GM19397 (cell line): ENCODE measurements around the gene TTYH3.
"Not testable (repeated sequence)": the region's sequence is repeated elsewhere in the genome, so short reads cannot be mapped to it uniquely, and the experiment has no call there.

Experiments
- ATAC-seq: cut with Tn5 transposase; IDR thresholded peaks from one replicate; pipeline ENCODE4 v1.9.1; 2021; ENCODE audit warnings: mild to moderate bottlenecking, moderate library complexity; ENCODE audit not compliant: unreplicated experiment

Gene TTYH3, protein sequence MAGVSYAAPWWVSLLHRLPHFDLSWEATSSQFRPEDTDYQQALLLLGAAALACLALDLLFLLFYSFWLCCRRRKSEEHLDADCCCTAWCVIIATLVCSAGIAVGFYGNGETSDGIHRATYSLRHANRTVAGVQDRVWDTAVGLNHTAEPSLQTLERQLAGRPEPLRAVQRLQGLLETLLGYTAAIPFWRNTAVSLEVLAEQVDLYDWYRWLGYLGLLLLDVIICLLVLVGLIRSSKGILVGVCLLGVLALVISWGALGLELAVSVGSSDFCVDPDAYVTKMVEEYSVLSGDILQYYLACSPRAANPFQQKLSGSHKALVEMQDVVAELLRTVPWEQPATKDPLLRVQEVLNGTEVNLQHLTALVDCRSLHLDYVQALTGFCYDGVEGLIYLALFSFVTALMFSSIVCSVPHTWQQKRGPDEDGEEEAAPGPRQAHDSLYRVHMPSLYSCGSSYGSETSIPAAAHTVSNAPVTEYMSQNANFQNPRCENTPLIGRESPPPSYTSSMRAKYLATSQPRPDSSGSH

DNA sequence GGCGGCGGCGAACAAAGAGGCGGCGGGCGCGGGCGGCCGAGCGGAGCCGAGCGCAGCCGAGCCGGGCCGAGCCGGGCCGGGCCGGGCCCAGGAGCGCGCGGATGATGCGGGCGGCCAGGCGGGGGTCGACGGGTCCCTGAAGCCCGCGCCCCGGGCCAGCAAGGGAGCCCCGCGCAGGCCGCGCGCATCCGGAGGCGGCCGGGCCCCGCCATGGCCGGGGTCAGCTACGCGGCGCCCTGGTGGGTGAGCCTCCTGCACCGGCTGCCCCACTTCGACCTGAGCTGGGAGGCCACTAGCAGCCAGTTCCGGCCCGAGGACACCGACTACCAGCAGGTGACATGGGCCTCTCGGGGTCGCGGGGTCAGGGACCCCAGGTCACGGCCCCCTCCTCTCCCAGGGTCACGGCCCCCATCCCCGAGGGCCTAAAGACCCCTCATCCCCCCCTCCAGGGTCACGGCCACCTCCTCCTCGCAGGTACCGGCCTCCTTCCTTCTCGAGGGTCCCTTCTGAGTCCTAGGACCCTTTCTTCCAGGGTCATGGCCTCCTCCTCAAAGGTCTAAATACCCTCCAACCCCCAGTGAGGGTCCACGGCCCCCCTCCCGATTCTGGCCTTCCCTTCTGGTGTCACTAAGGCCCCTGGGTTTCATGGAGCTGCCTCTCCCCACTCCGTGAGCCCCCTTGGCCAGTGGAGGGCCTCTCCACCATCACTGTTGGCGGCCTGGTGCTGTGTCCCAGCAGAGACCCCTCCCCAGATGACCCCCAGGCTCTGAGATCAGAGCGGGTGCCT lies at the start of gene TTYH3:
Gene TTYH3 (plus strand): TSS at position 41 of the 787 bp plus-strand sequence. CDS start 170 bp downstream, at position 211.
- peak; percentile 31 for ATAC-seq

DNA sequence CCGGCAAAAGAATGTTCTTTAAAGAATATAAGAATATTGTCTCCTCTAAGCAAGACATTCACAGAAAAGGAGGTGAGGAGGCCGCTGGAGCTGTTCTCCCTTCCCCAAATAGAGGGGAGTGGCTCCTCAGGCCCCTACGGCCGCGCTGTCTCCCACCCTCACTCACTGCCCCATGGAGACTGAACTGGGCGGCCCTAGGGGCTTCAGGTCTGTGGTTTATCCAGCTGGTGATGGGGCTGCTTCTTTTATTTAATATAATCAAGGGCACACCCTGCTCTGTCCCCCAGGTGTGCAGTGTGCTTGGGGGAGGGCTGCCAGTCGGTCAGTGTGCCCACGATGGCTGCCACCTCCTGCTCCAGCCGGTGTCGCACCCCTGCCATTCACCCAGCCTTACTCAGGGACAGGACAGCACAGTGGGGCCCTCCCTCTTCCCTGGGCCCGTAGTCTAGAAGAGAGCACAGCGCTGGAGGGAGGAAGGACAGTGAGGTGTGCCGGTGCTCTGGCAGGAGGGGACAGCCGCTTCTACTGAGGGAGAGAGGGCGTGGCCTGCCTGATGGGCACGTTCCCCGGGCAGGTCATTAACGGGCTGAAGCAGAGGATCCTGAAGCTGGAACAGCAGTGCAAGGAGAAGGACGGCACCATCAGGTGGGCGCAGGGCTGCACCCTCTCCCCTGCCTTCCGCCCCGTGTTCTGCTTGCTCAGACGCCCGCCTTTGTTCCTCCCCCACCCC lies 49.6 kb upstream of the TTYH3 start:
- ATAC-seq, result no peak

DNA sequence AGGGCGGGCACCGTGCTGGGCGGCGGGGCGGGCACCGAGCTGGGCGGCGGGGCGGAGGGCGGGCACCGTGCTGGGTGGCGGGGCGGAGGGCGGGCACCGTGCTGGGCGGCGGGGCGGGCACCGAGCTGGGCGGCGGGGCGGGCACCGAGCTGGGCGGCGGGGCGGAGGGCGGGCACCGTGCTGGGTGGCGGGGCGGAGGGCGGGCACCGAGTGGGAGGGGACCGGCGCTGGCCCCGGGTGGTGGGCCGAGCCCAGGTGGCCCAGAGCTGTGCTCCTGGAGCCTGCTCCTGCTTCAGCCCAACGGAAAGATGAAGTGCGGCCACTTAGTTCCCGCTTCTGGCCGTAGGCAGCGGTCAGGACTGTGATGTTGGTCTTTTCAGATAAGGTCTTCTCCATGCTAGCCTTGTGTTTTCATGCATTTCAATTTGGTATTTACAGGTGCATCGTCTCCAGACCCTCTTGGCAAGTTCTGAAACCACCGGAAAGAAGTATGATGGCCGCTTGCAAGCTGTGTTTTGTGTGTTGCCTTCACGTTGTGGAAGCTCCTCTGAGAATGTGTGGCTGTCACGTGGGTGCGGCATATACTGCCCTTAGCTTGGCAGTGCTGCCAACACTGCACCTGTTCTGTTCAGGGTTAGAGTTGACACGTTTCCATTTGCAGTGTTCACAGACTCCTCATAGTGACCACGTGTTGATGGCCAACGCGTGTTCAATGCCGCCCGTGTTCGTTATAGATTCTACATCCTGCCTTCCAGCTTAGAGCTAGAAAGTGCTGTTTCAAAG lies 47.8 kb upstream of the TTYH3 start:
- no peak for ATAC-seq

DNA sequence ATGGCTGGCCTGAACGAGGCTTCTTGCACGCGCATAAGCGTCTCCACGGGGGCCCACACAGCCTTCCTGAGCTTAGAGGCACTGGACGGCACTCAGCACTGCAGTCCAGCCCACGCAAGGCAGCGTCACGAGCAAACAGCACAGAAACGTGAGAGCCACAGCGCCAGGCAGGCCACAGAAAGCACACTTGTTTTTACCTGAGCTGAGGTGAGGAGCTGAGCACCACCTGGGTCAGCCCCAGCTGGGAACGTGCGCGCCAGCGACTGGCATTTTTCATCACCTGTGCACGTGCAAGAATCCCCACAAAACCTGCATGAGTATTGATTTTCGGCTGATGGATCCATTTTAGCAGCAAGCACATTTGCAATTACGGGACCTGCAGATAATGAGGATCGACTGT lies 46.3 kb upstream of the TTYH3 start:
- no peak for ATAC-seq

DNA sequence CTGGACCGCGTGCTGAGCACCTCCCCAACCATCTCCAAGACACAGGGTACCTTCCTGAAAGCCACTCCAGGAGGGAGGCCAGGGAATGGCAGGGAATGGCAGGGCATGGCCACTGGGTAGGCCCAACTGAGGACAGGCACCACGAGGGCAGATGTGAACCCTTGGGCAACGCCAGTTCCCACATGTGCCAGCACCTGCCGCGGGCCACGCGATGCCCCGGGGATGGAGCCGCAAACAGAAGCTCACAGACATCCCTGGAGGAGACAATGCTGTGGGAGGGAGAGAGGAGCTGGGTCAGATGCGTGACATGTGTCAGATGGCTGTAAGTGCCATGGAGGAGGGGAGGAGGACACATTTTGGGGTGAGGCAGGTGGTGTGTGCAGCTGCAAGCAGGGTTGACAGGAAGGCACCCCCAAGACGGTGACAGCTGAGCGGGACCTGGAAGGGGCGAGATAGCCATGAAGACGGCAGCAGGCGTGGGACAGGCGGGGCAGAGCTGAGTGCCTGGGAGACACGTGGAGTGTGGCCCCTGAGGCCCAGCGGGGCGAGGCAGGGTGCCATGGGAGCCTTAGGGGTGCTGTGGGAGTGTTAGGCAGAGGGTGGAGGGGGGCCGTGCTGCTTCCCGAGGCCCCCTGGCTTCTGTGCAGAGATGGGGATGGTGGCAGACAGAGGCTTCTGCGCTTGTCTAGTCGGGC lies 45.3 kb upstream of the TTYH3 start:
- no peak for ATAC-seq

DNA sequence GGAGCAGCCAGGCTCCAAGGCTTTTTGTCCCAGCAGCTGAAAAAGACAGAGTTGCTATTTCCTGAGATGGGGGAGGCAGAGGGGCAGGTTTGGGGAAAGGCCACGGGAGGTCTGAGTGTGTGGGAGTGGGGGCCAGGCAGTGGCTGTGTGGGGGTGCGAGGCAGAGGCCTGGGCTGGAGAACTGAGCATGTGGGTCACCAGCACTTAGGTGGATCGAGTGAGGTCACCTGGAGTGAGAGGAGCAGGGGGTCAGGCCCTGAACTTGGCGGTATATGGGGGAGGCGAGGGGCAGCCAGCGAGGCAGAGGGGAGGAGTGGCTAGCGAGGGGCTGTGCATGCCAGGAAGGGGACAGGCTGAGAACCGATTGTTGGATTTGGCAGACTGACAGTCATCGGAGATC lies 44.7 kb upstream of the TTYH3 start:
- no peak for ATAC-seq

DNA sequence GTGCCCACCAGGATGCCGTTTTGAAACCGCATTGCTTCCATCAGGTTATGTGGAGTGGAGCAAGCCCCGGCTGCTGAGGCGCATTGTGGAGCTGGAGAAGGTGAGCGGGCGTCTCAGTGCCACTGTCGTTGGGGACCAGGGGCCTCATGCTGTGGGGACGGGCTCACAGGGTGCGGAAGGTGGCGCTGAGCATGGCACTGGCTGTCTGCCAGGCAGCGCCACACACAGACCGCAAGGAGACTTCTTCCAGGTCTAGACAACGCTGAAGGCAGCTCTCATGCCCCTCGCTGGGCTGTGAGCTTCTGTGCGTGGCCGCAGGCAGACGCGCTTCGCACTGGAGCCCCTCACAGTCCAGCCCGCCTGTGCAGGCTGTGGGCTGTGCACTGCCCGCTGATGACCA lies 44.0 kb upstream of the TTYH3 start:
- no peak for ATAC-seq

DNA sequence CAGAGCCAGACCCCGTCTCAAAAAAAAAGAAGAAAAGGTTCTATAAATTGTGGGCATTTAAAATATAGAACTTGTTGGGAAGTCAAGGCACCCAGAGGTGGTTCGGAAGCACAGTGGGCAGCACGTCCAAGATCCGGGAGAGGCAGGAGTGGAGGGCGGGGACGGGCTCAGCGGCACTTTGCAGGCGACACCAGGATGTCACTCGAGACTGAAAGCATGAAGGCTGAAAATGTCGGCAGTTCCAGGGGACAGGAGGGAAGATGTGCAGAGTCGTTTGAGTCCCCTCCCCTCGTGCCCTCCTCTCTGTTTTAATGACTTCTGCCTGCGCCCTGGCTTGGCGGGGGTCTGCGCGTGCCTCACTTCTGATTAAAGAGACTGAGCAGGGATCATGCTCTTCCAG lies 42.4 kb upstream of the TTYH3 start:
- ATAC-seq, result no peak

DNA sequence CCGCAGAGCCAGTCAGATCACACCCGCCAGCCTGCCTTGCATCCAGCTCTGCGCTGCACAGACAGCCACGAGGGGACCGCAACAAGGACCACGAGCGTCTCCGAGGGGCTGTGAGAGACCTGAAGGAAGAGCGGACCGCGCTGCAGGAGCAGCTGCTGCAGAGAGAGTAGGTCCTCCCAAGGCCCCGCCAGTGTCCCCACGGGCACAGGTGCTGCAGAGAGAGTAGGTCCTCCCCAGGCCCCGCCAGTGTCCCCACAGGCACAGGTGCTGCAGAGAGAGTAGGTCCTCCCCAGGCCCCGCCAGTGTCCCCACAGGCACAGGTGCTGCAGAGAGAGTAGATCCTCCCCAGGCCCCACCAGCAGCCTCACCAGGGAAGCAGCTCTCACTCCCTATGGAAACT lies 41.8 kb upstream of the TTYH3 start:
- ATAC-seq, result not testable (repeated sequence)

DNA sequence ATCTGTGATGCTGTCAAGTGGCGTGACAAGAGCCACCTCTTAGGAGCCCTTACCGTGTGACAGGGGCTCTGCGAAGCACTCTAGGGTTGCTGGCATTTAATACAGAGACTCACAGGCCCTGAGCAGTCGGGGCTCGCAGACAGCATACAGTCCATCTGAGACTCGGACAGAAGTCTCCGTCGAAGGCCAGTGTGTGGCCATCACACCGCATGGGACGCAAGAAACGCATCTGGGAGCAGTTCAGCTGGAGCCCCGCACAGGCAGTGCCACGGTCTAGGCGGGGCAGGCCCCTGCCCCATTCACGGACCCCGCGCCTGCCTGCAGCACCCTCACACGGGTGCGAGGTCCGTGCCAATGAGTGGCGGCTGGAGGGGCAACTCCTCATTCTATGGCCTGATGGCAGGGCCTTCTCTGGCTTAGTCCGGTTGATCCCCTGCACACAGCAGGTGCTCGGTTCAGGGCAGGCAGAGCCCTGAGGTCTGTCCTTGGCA lies 39.4 kb upstream of the TTYH3 start:
- no peak for ATAC-seq

DNA sequence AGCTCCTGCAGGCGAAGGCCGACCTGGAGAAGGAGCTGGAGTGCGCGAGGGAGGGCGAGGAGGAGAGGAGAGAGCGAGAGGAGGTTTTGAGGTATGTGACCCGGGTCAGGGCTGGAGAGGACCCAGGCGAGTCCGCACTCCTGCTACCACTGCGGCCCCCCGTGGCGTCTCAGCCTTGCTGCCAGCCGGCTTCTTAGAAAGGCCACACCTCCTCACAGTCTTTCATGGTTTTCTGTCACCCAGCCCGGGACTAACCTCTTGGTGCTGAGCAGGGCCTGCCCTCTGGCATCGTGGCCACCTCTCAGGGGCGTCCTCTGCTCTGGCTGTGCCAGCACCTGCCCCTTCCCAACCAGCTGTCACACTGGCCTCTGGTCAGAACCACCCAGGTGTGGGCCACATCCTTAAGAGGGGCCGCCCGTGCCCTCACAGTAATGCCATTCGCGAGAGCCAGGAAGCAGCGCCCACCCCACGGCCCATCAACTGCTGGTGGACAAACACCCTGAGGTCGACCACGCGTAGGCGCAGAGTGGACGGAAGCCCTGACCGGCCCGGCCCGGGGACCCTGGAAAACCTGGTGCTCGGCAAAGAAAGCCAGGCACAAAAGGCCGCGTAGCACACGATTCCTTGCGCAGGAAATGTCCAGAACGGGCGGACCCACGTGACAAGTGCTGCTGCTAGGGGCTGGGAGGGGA lies 38.6 kb upstream of the TTYH3 start:
- no peak for ATAC-seq

DNA sequence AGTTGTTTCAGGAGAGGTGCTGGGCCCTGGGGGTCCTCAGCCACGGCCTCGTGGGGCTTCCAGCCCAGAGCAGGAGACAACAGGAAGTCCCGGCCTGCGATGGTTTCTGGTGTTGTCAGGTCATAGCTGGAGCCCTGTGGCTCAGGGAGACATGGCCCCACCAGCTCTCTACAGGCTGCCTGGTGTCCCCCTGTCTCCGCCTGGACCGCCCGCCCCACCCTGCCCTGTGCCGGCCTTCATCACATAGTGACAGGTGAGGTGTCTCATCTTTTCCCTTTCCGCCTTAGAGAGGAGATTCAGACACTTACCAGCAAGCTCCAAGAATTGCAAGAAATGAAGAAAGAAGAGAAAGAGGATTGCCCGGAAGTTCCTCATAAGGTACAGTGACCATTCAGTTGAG lies 37.2 kb upstream of the TTYH3 start:
- ATAC-seq, result no peak

DNA sequence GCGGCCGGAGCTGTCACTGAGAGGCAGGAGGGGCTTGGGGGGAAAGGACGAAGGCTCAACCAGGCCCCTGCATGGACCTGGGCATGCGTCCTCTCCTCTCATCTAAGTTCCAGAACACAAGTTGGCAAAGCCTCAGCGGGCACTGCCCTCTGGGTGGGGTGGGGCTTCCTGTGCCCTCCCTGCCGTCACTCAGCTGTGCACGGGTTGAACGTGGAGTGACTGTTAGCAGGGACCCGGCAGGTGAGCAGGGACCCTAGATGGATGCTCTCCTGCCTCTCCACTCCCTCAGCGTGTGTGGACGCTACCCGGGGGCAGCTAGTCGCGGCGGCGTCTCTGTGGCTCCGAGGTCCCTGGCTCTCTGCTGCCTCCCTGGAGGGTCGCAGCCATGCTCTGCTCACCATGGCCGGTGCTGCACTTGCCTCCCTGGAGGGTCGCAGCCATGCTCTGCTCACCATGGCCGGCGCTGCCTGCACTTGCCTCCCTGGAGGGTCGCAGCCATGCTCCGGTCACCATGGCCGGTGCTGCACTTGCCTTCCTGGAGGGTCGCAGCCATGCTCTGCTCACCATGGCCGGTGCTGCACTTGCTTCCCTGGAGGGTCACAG lies 36.4 kb upstream of the TTYH3 start:
- no peak for ATAC-seq

DNA sequence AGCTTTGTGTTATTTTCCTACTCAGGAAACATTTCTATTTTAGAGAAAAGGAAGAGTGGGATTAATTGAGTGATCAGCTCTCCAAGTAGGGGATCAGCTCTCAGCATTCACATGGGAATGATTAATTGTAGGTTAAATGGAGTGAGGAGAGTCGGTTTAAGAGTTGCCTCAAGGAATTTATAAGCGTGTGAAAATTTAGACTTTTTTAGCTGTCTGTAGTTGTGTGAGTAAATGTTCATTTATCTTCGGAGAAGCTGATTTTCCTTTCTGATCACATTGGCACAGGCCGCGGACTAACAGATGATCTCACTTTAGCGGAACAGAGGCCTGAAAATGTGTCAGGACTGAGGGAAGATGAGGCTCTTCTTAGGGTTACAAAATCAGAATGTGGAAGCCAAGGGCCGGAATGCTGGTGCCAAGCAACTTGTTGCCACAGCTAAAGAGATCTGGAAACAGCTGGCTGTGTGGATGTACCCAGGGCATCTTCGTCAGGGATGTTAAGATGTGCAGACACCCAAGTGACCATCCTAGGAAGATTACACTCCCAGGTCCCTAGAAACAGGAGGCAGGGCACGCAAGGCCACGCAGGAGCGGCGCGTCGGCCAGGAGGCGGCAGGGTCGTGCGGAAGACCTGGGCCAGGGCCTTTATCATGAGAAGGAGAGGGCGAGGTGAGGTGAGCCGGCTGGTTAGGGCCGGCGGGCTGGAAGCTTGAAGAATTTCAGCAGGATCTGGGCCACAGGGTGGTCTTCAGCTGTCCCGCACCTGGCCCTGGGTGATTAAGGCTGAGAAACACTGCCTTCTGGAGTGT lies 35.1 kb upstream of the TTYH3 start:
- ATAC-seq, result no peak

DNA sequence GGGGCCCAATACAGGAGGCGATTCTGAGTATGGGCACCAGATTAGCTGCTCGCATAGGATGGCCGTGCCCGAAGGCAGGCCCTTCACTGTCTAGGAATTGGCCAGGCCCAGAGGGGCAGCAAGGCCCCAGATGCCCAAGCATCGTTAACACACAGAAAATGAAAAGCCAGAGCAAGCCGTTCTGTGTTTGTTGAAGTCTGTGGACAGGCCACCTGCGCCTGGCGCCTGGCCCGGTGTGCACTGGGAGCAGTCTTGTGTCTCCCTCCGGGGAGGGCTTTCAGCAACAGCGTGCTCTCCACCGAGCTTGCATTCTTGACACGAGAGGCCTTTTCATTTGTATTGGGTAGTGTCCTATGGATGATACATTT lies 34.5 kb upstream of the TTYH3 start:
- no peak for ATAC-seq

DNA sequence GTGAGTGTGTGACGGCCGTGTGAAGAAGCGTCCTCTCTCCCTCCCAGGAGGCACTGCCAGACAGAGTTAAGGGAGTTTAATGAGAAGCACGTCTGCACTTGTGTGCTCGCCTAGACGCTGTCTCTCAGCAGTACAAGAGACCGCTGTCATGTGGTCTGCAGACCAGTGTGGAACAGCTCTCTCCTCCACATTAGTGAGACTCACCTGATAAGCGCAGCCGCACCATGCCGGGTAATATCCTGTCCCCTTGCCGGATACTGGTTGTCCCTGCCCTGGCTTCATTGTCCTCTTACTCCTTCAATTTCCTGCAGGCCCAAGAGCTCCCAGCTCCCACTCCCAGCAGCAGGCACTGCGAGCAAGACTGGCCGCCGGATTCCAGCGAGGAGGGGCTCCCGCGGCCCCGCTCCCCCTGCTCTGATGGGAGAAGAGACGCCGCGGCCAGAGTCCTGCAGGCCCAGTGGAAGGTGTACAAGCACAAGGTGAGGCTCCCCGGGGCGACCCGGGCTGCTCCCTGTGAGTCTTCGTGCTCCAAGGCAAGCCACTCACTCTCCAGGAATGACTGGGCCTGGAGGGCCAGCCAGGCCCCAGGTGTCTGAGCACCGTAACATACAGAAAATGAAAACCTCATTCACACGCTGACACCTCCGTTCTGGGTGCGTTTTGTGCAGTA lies 33.5 kb upstream of the TTYH3 start:
- ATAC-seq, result no peak

DNA sequence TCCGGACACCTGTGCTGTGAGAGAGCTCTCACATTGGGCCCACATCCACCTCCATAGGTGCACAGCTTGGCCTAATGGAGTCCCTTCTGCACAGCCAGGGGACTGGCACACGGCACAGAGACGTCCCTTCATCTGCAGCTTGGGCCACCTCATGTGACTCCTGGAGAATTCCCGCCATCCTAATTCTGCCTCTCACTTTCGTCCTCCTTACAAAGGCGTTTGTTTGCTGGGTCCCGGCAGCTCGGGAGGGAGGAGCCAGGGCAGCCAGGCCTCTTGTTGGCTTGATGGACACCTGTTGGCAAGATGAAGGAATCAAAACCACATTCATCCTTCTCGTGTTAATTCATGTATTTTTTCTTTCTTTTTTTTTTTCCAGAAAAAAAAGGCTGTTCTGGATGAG lies 30.7 kb upstream of the TTYH3 start:
- no peak for ATAC-seq

DNA sequence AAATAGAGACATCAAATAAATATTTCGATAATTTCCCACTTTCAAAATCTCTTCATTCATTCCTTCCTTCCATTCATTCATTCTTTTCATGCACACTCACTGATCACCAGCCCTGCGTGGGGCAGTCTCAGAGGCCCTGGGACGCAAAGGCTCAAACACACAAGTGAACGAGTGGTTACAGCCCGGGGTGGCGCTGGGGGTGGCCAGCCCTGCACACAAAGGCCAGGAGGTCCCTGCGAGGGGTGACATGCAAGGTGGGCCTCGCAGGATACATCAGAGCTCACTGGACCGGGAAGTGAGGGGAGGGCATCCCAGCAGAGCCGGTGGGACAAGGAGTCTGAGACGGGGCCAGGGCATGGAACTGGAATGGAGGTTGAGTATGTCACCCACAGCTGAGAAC lies 29.9 kb upstream of the TTYH3 start:
- no peak for ATAC-seq
